Activated CD4-positive, CD25-positive, alpha-beta regulatory T cell treated with anti-CD3 and anti-CD28 coated beads, Interleukin-2, amount 50 U/mL, for 24 hours (primary cell): ENCODE results near the gene CTNNA2.

Experiments used
- ATAC-seq, 2 donors: fragments of 150-1000 bp; cut with Tn5 transposase; one replicate each; pipeline ENCODE4 v1.10.0; 2021; ENCODE audit warnings: mild to moderate bottlenecking in 1 of 2, moderate library complexity in 1 of 2

Gene CTNNA2

GRCh38 chr2:80302001-80302313, 789.1 kb downstream of the CTNNA2 start:
- ATAC-seq: no peak

- ATAC-seq: no peak
These were observed 789.6 kb downstream of the CTNNA2 start for GRCh38 chr2:80302314-80303005.

DNA sequence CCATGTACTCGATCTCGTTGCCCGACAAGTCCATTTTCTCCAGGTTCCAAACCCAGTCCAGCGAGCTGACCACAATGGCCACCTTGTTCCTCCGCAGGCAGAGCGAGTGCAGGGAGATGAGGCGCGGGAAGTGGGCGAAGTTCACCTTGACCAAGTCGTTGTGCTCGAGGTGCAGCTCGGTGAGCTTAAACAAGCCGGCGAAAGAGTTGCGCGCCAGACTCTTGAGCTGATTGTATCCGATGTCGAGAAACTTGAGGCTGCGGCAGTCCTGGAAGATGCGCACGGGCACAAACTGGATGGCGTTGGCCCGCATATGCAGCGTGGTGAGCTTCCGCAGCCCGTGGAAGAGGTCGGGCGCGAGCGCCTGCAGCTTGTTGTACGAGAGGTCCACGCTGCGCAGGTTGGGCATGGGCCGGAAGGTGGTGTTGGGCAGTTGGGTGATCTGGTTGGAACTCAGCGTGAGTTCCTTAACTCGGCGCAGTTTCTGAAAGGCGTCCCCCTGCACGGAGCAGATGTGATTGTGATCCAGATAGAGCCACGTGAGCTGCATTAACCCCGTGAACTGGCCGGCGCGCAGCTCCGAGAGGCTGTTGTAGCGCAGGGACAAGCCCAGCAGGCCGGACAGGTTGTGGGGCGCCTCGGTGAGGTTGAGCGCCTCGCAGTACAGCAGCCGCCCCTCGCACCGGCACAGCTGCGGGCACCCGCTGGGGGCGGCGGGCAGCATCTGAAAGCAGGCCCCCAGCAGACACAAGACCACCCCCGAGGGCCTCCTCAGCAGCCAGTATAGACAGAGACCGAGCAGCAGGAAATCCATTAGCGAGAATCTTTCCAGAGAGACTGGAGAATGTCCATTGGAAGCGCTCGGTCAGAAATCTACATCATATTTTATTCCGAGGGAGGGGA, 790.4 kb downstream of the CTNNA2 start:
- ATAC-seq: no peak

DNA sequence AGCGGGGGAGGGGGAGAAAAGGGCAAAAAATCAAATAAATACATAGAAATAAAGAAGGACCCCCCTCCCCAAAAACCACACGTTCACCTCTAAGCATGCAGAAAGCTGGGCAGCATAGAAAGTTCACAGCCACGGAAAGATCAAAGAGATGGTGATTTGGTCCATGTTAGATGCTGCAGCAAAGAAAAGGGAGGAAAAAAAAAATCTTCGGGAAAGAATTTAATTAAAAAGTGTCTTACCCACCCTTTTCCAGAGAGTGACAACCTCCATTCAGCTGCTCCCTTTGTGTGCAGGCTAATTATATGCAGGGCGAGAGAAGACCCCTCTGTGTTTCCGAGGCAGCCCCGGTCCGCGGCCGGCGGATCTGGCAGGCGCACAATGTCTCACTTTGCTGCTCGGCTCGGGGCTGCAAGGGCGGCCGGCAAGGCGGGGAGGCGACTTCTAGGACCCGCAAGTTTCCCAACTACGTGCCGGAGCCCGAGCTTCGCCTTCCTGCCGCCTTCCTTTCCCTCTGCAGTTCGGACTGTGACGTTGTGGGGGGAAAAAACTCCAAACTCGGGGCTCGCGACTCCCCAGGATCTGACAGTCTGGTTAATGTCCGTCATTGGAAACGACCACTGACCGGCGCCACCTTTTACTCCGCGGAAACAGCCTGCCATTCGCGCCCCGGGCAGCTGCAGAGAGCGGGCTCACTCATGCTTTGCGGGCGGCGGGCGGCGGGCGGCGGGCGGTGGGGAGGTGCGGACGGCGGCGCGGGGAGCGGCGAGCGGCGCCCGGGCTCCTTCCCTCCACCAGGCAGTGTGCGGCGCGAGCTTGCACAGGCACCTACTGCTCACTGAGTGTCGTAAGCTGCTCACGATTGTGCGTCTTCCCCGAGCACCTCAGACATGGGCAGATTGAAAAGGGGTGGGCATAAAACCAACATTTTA, 791.3 kb downstream of the CTNNA2 start, which contains the start of gene LRRTM1:
LRRTM1 (minus strand) TSS at position 844 of the 929 bp plus-strand sequence. CDS start 933 bp downstream, outside the sequence.
- ATAC-seq: no peak

- ATAC-seq: no peak
These were observed 798.5 kb downstream of the CTNNA2 start for GRCh38 chr2:80311304-80311703.

DNA sequence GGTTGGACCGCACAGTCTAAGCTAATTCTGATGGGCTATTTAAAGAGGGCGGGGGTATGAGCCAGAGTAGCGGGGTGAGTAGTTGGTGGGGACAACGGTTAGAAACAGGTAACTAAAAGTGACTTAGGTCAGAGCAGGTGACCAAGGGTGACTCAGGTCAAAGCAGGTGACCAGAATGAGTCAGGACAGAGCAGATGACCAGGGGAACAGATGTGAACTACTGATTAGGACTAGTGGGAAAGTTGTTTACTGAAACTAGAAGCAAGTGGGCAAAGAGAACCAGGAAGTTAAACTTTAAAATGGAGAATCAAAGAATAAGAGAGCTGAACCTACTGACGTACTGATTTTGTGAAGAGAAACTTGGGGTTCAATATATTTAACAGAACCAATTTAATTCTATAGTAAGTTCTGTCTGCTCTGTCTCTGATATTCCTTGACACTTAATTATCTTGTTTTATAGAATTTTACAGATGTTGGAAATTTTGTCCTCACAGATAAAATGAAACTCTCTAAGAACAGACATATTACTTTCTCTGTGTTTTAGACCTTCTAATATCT, 799.5 kb downstream of the CTNNA2 start:
- ATAC-seq: no peak

DNA sequence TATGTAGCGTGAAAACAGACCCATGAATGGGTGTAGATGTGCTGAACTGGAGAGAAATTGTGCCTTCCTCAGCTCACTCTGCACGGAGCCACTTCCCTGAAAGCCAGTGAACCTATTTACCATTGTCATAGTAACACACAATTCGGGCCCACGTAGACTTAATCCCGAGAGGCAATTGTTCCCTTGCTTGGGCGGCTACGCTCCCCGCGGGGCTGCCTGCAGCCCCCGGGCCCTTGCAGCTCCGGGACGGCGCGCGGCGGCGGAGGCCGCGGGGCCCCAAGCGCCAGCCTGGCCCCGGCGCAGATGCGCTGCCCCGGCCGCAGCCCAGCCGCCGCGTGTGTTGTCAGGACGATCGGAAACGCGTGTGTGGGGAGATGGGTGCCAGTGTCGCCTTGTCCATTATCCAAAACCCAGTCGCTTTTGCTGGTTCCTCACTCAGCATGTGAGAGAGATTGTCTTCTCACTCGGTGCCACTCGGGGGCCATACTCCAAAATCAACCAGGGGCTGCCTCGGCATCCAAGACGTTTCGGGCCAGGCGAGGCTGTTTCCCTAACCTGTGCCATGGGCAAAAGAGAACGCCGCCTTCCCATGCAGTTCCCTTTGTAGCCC, 809.6 kb downstream of the CTNNA2 start:
- no peak for ATAC-seq

DNA sequence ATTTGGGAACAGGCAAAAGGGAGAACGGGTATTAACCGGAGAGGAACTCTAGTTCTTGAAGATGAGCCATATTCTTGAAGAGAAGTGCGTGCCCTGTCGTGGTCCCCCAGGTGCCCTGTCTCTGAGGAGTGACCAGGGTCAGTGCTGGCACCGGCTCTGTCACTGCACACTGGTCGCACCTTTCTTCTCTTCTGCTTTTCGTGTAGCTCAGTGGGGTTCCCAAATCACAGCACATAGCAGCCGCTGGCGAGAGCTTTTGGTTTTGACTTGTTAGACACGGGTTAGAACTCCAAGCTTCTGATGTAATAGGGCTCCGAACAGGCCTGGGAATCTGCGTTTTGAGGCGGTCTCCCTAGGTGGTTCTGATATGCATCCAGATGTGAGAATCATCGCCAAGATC, 810.1 kb downstream of the CTNNA2 start:
- ATAC-seq: no peak

GRCh38 chr2:80323610-80324009, 810.8 kb downstream of the CTNNA2 start:
- no peak for ATAC-seq

GRCh38 chr2:80324525-80324924, 811.7 kb downstream of the CTNNA2 start:
- no peak for ATAC-seq

DNA sequence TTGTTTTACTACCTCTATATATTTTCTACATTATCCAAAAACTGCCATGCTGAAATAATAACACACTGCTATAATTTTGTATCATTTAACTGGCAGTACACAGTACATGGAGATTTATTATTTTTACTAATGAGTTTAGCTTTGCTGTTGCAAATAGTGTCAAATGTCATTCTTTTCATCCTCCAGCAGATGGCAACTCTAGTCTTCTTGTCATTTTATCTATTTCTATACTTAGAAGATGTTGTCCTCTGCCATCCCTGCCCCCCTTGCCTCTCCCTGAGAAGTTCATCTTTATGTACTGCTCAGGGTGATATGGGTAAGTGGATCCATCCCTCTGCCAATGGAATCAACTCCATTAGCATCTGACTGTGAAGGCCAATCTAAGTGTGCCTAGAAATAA, 813.4 kb downstream of the CTNNA2 start:
- no peak for ATAC-seq

DNA sequence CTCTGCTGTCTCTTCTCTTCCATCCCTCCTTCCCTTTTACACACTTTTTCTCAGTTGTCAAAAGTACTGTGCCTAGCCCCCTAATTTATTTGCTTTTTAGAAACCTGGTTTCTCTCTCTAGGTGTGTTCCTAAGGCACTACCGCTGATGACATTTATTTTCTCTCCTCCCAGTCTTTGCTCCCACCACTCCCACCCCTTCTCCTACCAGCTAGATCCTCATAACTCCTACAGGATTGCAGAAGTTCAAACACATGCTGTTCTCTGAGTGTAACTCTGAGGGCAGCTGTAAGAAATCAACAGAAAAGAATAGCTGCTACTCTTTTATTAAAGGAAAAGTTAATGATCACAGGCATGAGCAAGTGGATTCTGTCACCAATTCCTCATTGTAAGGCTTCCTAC, 814.0 kb downstream of the CTNNA2 start:
- ATAC-seq: no peak

- ATAC-seq: no peak
These were observed 815.3 kb downstream of the CTNNA2 start for GRCh38 chr2:80328159-80328571.

DNA sequence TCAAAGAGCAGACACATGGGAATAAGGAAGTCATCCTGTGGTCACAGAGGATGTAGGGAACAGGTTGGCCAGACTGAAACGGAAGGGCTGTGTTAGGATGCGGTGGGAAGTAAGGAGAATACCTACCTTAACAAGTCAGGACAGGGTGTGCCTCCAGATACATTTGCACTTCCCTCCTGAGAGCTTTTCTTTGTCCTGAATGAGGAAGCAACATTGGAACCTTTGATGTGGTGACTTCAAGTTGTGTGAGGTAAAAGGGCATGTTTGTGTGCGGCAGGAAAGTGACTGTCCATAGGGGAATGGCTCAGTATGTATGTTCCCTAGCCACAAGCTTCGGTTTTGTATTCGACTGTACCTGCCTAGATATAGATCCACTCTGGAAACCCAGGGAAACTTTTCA, 816.6 kb downstream of the CTNNA2 start:
- ATAC-seq: no peak

- no peak for ATAC-seq
These were observed 817.9 kb downstream of the CTNNA2 start for GRCh38 chr2:80330527-80331450.

GRCh38 chr2:80333886-80334285, 821.0 kb downstream of the CTNNA2 start:
- no peak for ATAC-seq

GRCh38 chr2:80335411-80335810, 822.6 kb downstream of the CTNNA2 start:
- ATAC-seq: no peak

DNA sequence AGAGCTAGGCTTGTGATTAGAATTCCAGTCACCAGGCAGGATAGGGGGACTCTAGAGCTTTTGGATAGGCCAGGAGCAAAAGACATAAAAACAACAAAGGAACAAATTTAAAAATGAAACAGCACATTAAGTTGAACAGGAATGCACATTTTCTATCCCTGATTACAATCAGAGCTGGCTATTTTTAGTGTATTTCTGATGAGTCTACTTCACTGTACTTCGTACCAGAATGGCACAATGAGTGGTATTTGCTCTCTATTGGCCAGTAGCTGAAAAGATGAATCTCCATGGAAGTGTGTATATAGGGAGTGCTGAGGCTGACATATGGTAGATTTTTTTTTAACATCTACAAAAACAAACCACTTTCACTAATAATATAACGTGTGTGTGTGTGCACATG, 825.9 kb downstream of the CTNNA2 start:
- no peak for ATAC-seq

GRCh38 chr2:80340022-80340421, 827.2 kb downstream of the CTNNA2 start:
- ATAC-seq: no peak

- no peak for ATAC-seq
These were observed 835.2 kb downstream of the CTNNA2 start for GRCh38 chr2:80348078-80348477.

DNA sequence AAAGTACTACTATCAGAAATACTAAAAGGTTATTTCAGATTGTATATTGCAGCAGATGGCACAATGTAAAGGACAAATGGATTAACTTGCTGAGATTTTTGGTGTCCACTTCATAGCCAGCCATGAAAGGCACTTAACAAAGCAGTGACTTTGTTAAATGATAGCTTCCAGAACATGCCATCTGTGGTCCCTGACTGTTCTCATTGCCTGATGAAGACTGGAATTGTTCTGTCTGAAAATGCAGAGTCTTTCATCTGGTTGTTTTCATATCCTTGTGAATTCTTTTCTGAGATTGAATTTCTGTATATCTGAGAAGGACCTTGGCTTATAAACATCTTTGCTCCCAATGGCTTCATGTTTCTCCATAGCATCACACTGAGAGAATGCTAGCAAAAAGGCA, 836.1 kb downstream of the CTNNA2 start:
- no peak for ATAC-seq
